Nephron (organoid): ENCODE results near the gene INO80C.

Experiments used
- H3K27ac Mint-ChIP-seq, 3 experiments: 2 replicates each; pipeline ENCODE4 v1.8.0; 2020; ENCODE audit warnings: mixed read lengths in 3 of 3, mild to moderate bottlenecking in 2 of 3, moderate library complexity in 1 of 3
- H3K27me3 Mint-ChIP-seq: 2 replicates; pipeline ENCODE4 v1.8.0; 2021; ENCODE audit warnings: low read depth, mild to moderate bottlenecking, moderate library complexity, mixed read lengths
- H3K36me3 Mint-ChIP-seq: 2 replicates; pipeline ENCODE4 v1.8.0; 2020; ENCODE audit warnings: low read depth, mixed read lengths
- H3K4me1 Mint-ChIP-seq: 2 replicates; pipeline ENCODE4 v1.8.0; 2020; ENCODE audit warnings: mixed read lengths
- H3K4me3 Mint-ChIP-seq, 3 experiments: 2 replicates each; pipeline ENCODE4 v1.8.0; 2020; ENCODE audit warnings: mild to moderate bottlenecking in 3 of 3, mixed read lengths in 3 of 3, moderate library complexity in 2 of 3
- H3K9me3 Mint-ChIP-seq: 2 replicates; pipeline ENCODE4 v1.8.0; 2020; ENCODE audit warnings: mixed read lengths
- CTCF ChIP-seq, 3 experiments: fragments of 200-600 bp; sonication (generic); IDR thresholded peaks; one replicate each; pipeline ENCODE4 v1.5.0; 2021; ENCODE audit warnings: antibody characterized with exemption in 3 of 3; ENCODE audit not compliant: unreplicated experiment in 3 of 3

Gene INO80C

GRCh38 chr18:35497027-35497369 lies 762 bp downstream of the INO80C start:
- H3K27me3 Mint-ChIP-seq, result no peaks in the 10 kb centered on the region
- no peaks in the 10 kb centered on the region for H3K9me3 Mint-ChIP-seq
- H3K4me1 Mint-ChIP-seq, result peaks cover 22% of the 10 kb centered on the region
- peak overlapping the region; percentile 99 for H3K27ac Mint-ChIP-seq
- peak overlapping the region; percentile 93 to 95 (median 95) for H3K4me3 Mint-ChIP-seq
- no peak for TF ChIP-seq CTCF (IDR thresholded peaks at IDR 0.05; ENCODE audit: unreplicated experiment in 3 of 3)
- H3K36me3 Mint-ChIP-seq, result no peaks in the 10 kb centered on the region

GRCh38 chr18:35495536-35496314 lies 2.0 kb downstream of the INO80C start:
- H3K4me3 Mint-ChIP-seq, result peak overlapping the region; percentile 37 to 95 (median 54)
- no peaks in the 10 kb centered on the region for H3K27me3 Mint-ChIP-seq
- peaks cover 22% of the 10 kb centered on the region for H3K4me1 Mint-ChIP-seq
- peak overlapping the region in 1 of 3 experiments; percentile 17 for H3K27ac Mint-ChIP-seq
- H3K36me3 Mint-ChIP-seq, result no peaks in the 10 kb centered on the region
- no peaks in the 10 kb centered on the region for H3K9me3 Mint-ChIP-seq
- no peak for TF ChIP-seq CTCF (IDR thresholded peaks at IDR 0.05; ENCODE audit: unreplicated experiment in 3 of 3)

GRCh38 chr18:35494251-35495220 lies 3.2 kb downstream of the INO80C start:
- Mint-ChIP-seq H3K4me1 (peaks cover 22% of the 10 kb centered on the region), H3K4me3 (peak overlapping the region; percentile 1 to 48 (median 3))

GRCh38 chr18:35491700-35492077 lies 6.1 kb downstream of the INO80C start:
- Mint-ChIP-seq H3K9me3 (no peaks in the 10 kb centered on the region), H3K4me3 (no peak overlapping the region), H3K27ac (no peak overlapping the region), H3K36me3 (peaks cover 12% of the 10 kb centered on the region), H3K4me1 (peaks cover 16% of the 10 kb centered on the region), H3K27me3 (no peaks in the 10 kb centered on the region)
- TF ChIP-seq CTCF (IDR thresholded peaks at IDR 0.05; ENCODE audit: unreplicated experiment in 3 of 3), result no peak

More at GRCh38 chr18:35494251-35495220, 3.2 kb downstream of the INO80C start:
- Mint-ChIP-seq H3K27ac (peak overlapping the region in 2 of 3 experiments; percentile 1 to 47), H3K27me3 (no peaks in the 10 kb centered on the region), H3K36me3 (peaks cover 3% of the 10 kb centered on the region), H3K9me3 (no peaks in the 10 kb centered on the region)
- TF ChIP-seq CTCF (IDR thresholded peaks at IDR 0.05; ENCODE audit: unreplicated experiment in 3 of 3), result no peak

- Mint-ChIP-seq H3K9me3 (no peaks in the 10 kb centered on the region), H3K4me3 (no peak overlapping the region), H3K27me3 (no peaks in the 10 kb centered on the region), H3K4me1 (peaks cover 12% of the 10 kb centered on the region), H3K36me3 (peaks cover 12% of the 10 kb centered on the region), H3K27ac (no peak overlapping the region)
- no peak for TF ChIP-seq CTCF (IDR thresholded peaks at IDR 0.05; ENCODE audit: unreplicated experiment in 3 of 3)
Observed at GRCh38 chr18:35490894-35491699, 6.7 kb downstream of the INO80C start.
